Left lung (tissue), 10 donors: ENCODE measurements around the gene PTGFR. TPM values are rescaled to one million over a fixed set of nuclear protein-coding genes. Genes with fewer than 3 reads are reported as not detected.
A peak's percentile ranks its signal among the peaks of the same experiment; 100 is the strongest.

Experiments used
- ATAC-seq: fragments of 200-7000 bp; cut with Tn5 transposase; one replicate; pipeline ENCODE4 v1.9.1; 2020; ENCODE audit warnings: moderate library complexity
- DNase-seq, 4 donors: peaks; one replicate each; pipeline ENCODE4 v3.0.0-alpha.2; 2013 to 2020
- H3K27ac ChIP-seq, 2 donors: fragments of 200-600 bp; sonication (generic) in 1 of 2; one replicate each; pipeline versions ENCODE4 v1.5.0 to v1.8.0; 2020 to 2021
- H3K27me3 ChIP-seq, 2 donors: fragments of 200-600 bp; sonication (generic) in 1 of 2; one replicate each; pipeline versions ENCODE4 v1.5.0 to v1.8.0; 2020 to 2021
- H3K36me3 ChIP-seq, 2 donors: fragments of 200-600 bp; sonication (generic) in 1 of 2; one replicate each; pipeline versions ENCODE4 v1.5.0 to v1.8.0; 2020 to 2021
- H3K4me1 ChIP-seq, 2 donors: fragments of 200-600 bp; one replicate each; pipeline ENCODE4 v1.8.0; 2021
- H3K4me3 ChIP-seq, 2 donors: fragments of 200-600 bp; sonication (generic) in 1 of 2; one replicate each; pipeline versions ENCODE4 v1.5.0 to v1.8.0; 2020 to 2021; ENCODE audit warnings: mild to moderate bottlenecking in 1 of 2
- H3K9me3 ChIP-seq, 2 donors: fragments of 200-600 bp; sonication (generic) in 1 of 2; one replicate each; pipeline versions ENCODE4 v1.5.0 to v1.8.0; 2020 to 2021
- CTCF ChIP-seq, 2 donors: fragments of 200-600 bp; sonication (generic) in 1 of 2; IDR thresholded peaks; one replicate each; pipeline versions ENCODE4 v1.5.0 to v1.8.0; 2021; ENCODE audit warnings: antibody characterized with exemption in 2 of 2
- intact Hi-C, 2 donors: fragments of 100-400 bp; cut with DNase I; formaldehyde crosslinking; loops; one replicate each; pipeline versions ENCODE4 v1.11.2 to v1.14.2; 2022
- polyA plus RNA-seq, 6 donors: library from polyadenylated mRNA; unstranded; fragments of 120-200 nt; gene quantifications; one replicate each; pipeline ENCODE4 v1.2.1, GENCODE V29; 2013; ENCODE audit not compliant: insufficient read length in 6 of 6
- total RNA-seq, 2 donors: library from RNA; stranded (reverse); fragmentation: NEBNext Ultra II Directional; extraction: Animal tissue kit (Norgen Biotek cat#: 25700); gene quantifications; one replicate each; pipeline ENCODE4 v1.2.1, GENCODE V29; 2021
- donor health status: DM: no; HTN: yes; CAD: no.
- donor health status: DM: no; HTN: no; CAD: no.

The PTGFR gene
- total and polyA plus RNA-seq, 8 donors, result 0.10 to 4.7 (median 0.16) TPM

- no peak overlapping the region for H3K27ac ChIP-seq
- intact Hi-C loops, result no loop called here
- ATAC-seq (no peak), DNase-seq (no peak)
- no peak for TF ChIP-seq CTCF (IDR thresholded peaks at IDR 0.05)
- H3K27me3 ChIP-seq, result no peaks in the 10 kb centered on the region
- H3K4me1 ChIP-seq, result no peaks in the 10 kb centered on the region
- no peak overlapping the region for H3K4me3 ChIP-seq
- peaks cover 0 to 36% of the 10 kb centered on the region in 2 donors for H3K9me3 ChIP-seq
- no peaks in the 10 kb centered on the region for H3K36me3 ChIP-seq
Observed at GRCh38 chr1:78553859-78554258, 63.1 kb downstream of the PTGFR start.

- no peak for DNase-seq
- Histone ChIP-seq H3K27ac (no peak overlapping the region), H3K4me1 (no peaks in the 10 kb centered on the region), H3K9me3 (peaks cover 0 to 26% of the 10 kb centered on the region in 2 donors), H3K27me3 (no peaks in the 10 kb centered on the region), H3K4me3 (no peak overlapping the region), H3K36me3 (no peaks in the 10 kb centered on the region)
- no peak for ATAC-seq
- TF ChIP-seq CTCF (IDR thresholded peaks at IDR 0.05), result no peak
- intact Hi-C loops, result no loop called here
Observed at GRCh38 chr1:78554840-78555239, 64.1 kb downstream of the PTGFR start.

GRCh38 chr1:78559680-78560079 is 68.9 kb downstream of the PTGFR start:
- no peak for DNase-seq
- peaks cover 0 to 5% of the 10 kb centered on the region in 2 donors for H3K9me3 ChIP-seq
- ATAC-seq, result no peak
- no peaks in the 10 kb centered on the region for H3K36me3 ChIP-seq
- H3K4me3 ChIP-seq, result no peak overlapping the region
- intact Hi-C loops, result no loop called here
- H3K4me1 ChIP-seq, result no peaks in the 10 kb centered on the region
- H3K27ac ChIP-seq, result no peak overlapping the region
- no peaks in the 10 kb centered on the region for H3K27me3 ChIP-seq
- no peak for TF ChIP-seq CTCF (IDR thresholded peaks at IDR 0.05)

- H3K4me3 ChIP-seq, result no peak overlapping the region
- H3K27ac ChIP-seq, result no peak overlapping the region
- H3K4me1 ChIP-seq, result no peaks in the 10 kb centered on the region
- H3K27me3 ChIP-seq, result no peaks in the 10 kb centered on the region
- no peaks in the 10 kb centered on the region for H3K36me3 ChIP-seq
- ATAC-seq (no peak), DNase-seq (no peak)
- intact Hi-C loops, result no loop called here
- H3K9me3 ChIP-seq, result no peaks in the 10 kb centered on the region
- no peak for TF ChIP-seq CTCF (IDR thresholded peaks at IDR 0.05)
Observed at GRCh38 chr1:78560811-78561210, 70.0 kb downstream of the PTGFR start.

- intact Hi-C loops, result no loop called here
- peak; percentile 22 for ATAC-seq
- TF ChIP-seq CTCF (IDR thresholded peaks at IDR 0.05), result no peak
Observed at GRCh38 chr1:78561856-78562255, 71.1 kb downstream of the PTGFR start.

More at GRCh38 chr1:78561856-78562255, 71.1 kb downstream of the PTGFR start:
- Histone ChIP-seq H3K27me3 (no peaks in the 10 kb centered on the region), H3K36me3 (no peaks in the 10 kb centered on the region), H3K27ac (no peak overlapping the region), H3K4me3 (no peak overlapping the region), H3K9me3 (no peaks in the 10 kb centered on the region), H3K4me1 (no peaks in the 10 kb centered on the region)
- no peak for DNase-seq
